ENCODE results near the gene PPARA. TPM values are rescaled to one million over a fixed set of nuclear protein-coding genes. Genes with fewer than 3 reads are reported as not detected.
A peak's percentile ranks its signal among the peaks of the same experiment; 100 is the strongest.

PPARA gene
- total RNA-seq, 1 donor from 2014 or later = 101 TPM

DNA sequence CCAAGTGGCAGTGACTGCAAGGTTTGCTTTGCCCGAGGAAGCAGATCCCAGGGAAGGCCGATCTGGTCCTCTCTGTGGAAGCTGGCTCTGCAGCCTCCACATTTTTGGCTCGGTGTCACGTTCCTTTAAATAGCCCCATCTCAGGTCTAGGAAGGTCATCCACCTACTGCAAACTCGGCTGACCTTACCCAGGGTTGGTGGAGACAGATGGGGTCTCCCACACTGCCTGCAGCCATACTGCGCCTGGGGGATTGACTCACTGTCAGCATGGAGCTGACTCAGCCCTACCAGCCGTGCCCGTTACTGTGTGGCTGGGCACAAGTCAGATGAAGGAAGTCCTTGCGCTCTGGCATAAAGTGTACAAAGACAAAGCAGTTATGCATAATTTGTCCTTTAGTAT lies 82.9 kb downstream of the PPARA start:
- H3K27me3 ChIP-seq (ENCODE audit: low read depth) = no peaks in the 10 kb centered on the region
- no peaks in the 10 kb centered on the region for H3K9me3 ChIP-seq (replicated peaks)
- H3K27ac ChIP-seq (replicated peaks) = peak overlapping the region; percentile 84
- peaks cover 44% of the 10 kb centered on the region for H3K4me1 ChIP-seq
- peak; percentile 50 for DNase-seq
- intact Hi-C loops (cut with micrococcal nuclease) = no loop called here
- no peak overlapping the region for H3K4me3 ChIP-seq
- TF ChIP-seq CTCF (IDR thresholded peaks at IDR 0.05; ENCODE audit: borderline replicate concordance) = no peak
- peaks cover 43% of the 10 kb centered on the region for H3K36me3 ChIP-seq

- Histone ChIP-seq H3K27ac (replicated peaks) (peak overlapping the region; percentile 84), H3K27me3 (ENCODE audit: low read depth) (no peaks in the 10 kb centered on the region), H3K9me3 (replicated peaks) (no peaks in the 10 kb centered on the region), H3K36me3 (peaks cover 54% of the 10 kb centered on the region), H3K4me3 (no peak overlapping the region), H3K4me1 (peaks cover 59% of the 10 kb centered on the region)
- no peak for DNase-seq
- TF ChIP-seq CTCF (IDR thresholded peaks at IDR 0.05; ENCODE audit: borderline replicate concordance) = no peak
- intact Hi-C loops (cut with micrococcal nuclease) = no loop called here
Observed at GRCh38 chr22:46234969-46235368, 84.6 kb downstream of the PPARA start.

GRCh38 chr22:46237453-46238124 lies 87.3 kb downstream of the PPARA start:
- DNase-seq = peak; percentile 69
- no peaks in the 10 kb centered on the region for H3K27me3 ChIP-seq (ENCODE audit: low read depth)
- intact Hi-C loops (cut with micrococcal nuclease) = no loop called here
- peaks cover 40% of the 10 kb centered on the region for H3K36me3 ChIP-seq
- H3K9me3 ChIP-seq (replicated peaks) = no peaks in the 10 kb centered on the region
- peaks cover 79% of the 10 kb centered on the region for H3K4me1 ChIP-seq
- H3K4me3 ChIP-seq = no peak overlapping the region
- TF ChIP-seq CTCF (IDR thresholded peaks at IDR 0.05; ENCODE audit: borderline replicate concordance) = no peak
- H3K27ac ChIP-seq (replicated peaks) = peak overlapping the region; percentile 83

- no peak for TF ChIP-seq CTCF (IDR thresholded peaks at IDR 0.05; ENCODE audit: borderline replicate concordance)
- intact Hi-C loops (cut with micrococcal nuclease) = no loop called here
Observed at GRCh38 chr22:46238541-46238940, 88.2 kb downstream of the PPARA start.

DNA sequence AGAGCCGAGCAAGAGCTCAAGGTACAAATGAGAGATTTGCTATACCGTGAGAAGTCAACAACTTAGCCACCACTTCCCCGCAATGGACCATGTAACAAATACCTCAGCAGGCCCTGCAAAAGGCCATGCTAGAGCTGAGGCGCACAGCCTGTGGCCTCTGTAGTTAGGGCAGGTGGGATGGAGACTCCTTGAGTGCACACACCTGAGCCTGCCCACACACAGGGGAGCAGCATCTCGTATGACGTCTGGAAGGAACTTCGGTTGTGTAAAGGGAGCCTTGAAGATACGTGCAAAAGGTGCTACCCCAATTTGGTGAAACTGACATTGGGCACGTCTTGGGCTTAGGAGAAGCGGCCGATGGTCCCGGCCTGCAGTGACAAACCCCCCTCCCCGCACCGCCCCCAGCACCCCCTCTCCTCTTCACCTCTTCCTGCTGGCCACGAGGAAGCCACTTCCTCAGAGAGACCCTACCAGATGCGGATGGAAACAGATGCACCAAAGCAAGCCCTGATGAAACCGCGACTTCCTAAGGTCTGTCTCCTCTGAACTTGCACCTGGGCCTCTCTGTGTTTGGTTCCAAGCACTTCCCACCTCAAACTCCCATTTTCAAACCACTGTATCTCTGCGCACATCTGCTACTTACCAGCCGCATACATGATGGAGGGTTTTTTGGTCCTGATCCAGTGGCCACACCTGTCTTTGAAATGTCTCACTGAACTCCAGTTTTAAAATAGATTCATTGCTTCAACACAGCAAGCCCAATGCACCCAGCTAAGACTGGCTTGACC lies 89.1 kb downstream of the PPARA start:
- H3K9me3 ChIP-seq (replicated peaks) = no peaks in the 10 kb centered on the region
- peak overlapping the region; percentile 83 for H3K27ac ChIP-seq (replicated peaks)
- no peaks in the 10 kb centered on the region for H3K27me3 ChIP-seq (ENCODE audit: low read depth)
- peaks cover 77% of the 10 kb centered on the region for H3K4me1 ChIP-seq
- intact Hi-C loops (cut with micrococcal nuclease) = no loop called here
- no peak overlapping the region for H3K4me3 ChIP-seq
- H3K36me3 ChIP-seq = peaks cover 47% of the 10 kb centered on the region
- TF ChIP-seq CTCF (IDR thresholded peaks at IDR 0.05; ENCODE audit: borderline replicate concordance) = no peak
- no peak for DNase-seq

More at GRCh38 chr22:46238541-46238940, 88.2 kb downstream of the PPARA start:
- H3K27me3 ChIP-seq (ENCODE audit: low read depth) = no peaks in the 10 kb centered on the region
- DNase-seq = no peak
- H3K4me1 ChIP-seq = peaks cover 74% of the 10 kb centered on the region
- H3K4me3 ChIP-seq = no peak overlapping the region
- H3K9me3 ChIP-seq (replicated peaks) = no peaks in the 10 kb centered on the region
- peak overlapping the region; percentile 83 for H3K27ac ChIP-seq (replicated peaks)
- peaks cover 39% of the 10 kb centered on the region for H3K36me3 ChIP-seq

Measured in left ventricle myocardium inferior (tissue), 1 donor.